Fibroblast of lung (primary cell): ENCODE data around the gene PTPRZ1.

Experiments
- EZH2 ChIP-seq: IDR thresholded peaks from 2 replicates; pipeline ENCODE4 v1.5.1; 2012; ENCODE audit warnings: low read length, control low read depth, mild to moderate bottlenecking; ENCODE audit errors: missing control alignments
- TF ChIP-seq, protein P1 (sequence below), 2 donors: IDR thresholded peaks in 1 of 2; conservative IDR thresholded peaks in 1 of 2; 1 replicate in 1 of 2; 2 replicates in 1 of 2; pipeline ENCODE4 v1.5.1; 2011 to 2012; ENCODE audit warnings: low read length in 2 of 2, control low read depth in 1 of 2, inconsistent platforms in 1 of 2, low read depth in 1 of 2, mild to moderate bottlenecking in 1 of 2

DNA sequence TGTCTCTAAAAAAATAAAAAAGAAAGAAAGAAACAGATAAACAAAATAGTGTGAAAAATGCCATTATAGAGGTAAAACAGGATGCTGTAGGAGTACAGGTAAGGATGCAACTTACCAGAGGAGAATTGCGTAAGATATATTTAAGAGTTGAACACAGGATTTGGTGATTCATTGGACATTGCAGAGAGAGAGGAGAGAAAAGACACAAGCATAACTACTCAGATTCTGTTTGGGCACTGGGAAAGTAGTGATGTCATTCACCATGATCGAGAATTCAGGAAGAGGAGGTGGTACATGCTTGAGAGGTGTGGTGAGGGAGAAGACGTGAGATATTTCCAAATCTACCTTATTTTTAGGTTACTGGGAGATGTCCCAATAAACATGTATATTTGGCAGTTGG lies 173.4 kb downstream of the PTPRZ1 start:
- TF ChIP-seq, protein P1, sequence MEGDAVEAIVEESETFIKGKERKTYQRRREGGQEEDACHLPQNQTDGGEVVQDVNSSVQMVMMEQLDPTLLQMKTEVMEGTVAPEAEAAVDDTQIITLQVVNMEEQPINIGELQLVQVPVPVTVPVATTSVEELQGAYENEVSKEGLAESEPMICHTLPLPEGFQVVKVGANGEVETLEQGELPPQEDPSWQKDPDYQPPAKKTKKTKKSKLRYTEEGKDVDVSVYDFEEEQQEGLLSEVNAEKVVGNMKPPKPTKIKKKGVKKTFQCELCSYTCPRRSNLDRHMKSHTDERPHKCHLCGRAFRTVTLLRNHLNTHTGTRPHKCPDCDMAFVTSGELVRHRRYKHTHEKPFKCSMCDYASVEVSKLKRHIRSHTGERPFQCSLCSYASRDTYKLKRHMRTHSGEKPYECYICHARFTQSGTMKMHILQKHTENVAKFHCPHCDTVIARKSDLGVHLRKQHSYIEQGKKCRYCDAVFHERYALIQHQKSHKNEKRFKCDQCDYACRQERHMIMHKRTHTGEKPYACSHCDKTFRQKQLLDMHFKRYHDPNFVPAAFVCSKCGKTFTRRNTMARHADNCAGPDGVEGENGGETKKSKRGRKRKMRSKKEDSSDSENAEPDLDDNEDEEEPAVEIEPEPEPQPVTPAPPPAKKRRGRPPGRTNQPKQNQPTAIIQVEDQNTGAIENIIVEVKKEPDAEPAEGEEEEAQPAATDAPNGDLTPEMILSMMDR (conservative IDR thresholded peaks at IDR 0.05 in 1 of 2, IDR thresholded peaks at IDR 0.05 in 1 of 2; ENCODE audit: low read depth in 1 of 2, low read length in 2 of 2): no peak
- TF ChIP-seq EZH2: no peak
